ENCODE results near the gene TMEM116.
A peak's percentile ranks its signal among the peaks of the same experiment; 100 is the strongest.

TMEM116 gene

GRCh38 chr12:112008918-112009317 lies 4.0 kb downstream of the TMEM116 start:
- H3K4me2 ChIP-seq (ENCODE audit: low read length) = no peak overlapping the region

GRCh38 chr12:112007945-112008344 lies 5.0 kb downstream of the TMEM116 start:
- no peaks in the 10 kb centered on the region for H3K9me3 ChIP-seq (ENCODE audit: control insufficient read depth, insufficient read depth, low read length)
- peaks cover 22% of the 10 kb centered on the region for H3K36me3 ChIP-seq (ENCODE audit: control insufficient read depth, low read length)
- H3F3A ChIP-seq (ENCODE audit: control insufficient read depth, insufficient read depth) = peaks cover 21% of the 10 kb centered on the region
- peaks cover 44% of the 10 kb centered on the region for H3K4me1 ChIP-seq (ENCODE audit: control insufficient read depth, low read length)
- H4K20me1 ChIP-seq (ENCODE audit: control insufficient read depth, insufficient read depth, low read depth, low read length) = peaks cover 10% of the 10 kb centered on the region; the same call in 1 of the 2 replicates
- TF ChIP-seq EZH2phosphoT487 (IDR thresholded peaks at IDR 0.05; ENCODE audit: borderline replicate concordance, low read length) (no peak), CTCF (IDR thresholded peaks at IDR 0.05; ENCODE audit: low read depth, low read length, poor library complexity, severe bottlenecking) (no peak)
- H3K9me2 ChIP-seq (replicated peaks; ENCODE audit: control insufficient read depth, low read length) = no peaks in the 10 kb centered on the region
- H3K4me3 ChIP-seq (ENCODE audit: low read length) = peak overlapping the region; percentile 22
- H3K27me3 ChIP-seq (ENCODE audit: control insufficient read depth, low read length) = no peaks in the 10 kb centered on the region
- peaks cover 30% of the 10 kb centered on the region for H3K79me2 ChIP-seq (ENCODE audit: control insufficient read depth, low read length)
- no peak overlapping the region for H3K27ac ChIP-seq (ENCODE audit: low read depth, low read length)
- H3K4me2 ChIP-seq (ENCODE audit: low read length) = peak overlapping the region; percentile 47

More at GRCh38 chr12:112008918-112009317, 4.0 kb downstream of the TMEM116 start:
- peaks cover 10% of the 10 kb centered on the region; the same call in 1 of the 2 replicates for H4K20me1 ChIP-seq (ENCODE audit: control insufficient read depth, insufficient read depth, low read depth, low read length)
- H3K27me3 ChIP-seq (ENCODE audit: control insufficient read depth, low read length) = no peaks in the 10 kb centered on the region
- no peak overlapping the region for H3K4me3 ChIP-seq (ENCODE audit: low read length)
- no peak overlapping the region for H3K27ac ChIP-seq (ENCODE audit: low read depth, low read length)
- H3K9me3 ChIP-seq (ENCODE audit: control insufficient read depth, insufficient read depth, low read length) = no peaks in the 10 kb centered on the region
- H3K79me2 ChIP-seq (ENCODE audit: control insufficient read depth, low read length) = peaks cover 37% of the 10 kb centered on the region
- H3K36me3 ChIP-seq (ENCODE audit: control insufficient read depth, low read length) = peaks cover 28% of the 10 kb centered on the region
- H3K9me2 ChIP-seq (replicated peaks; ENCODE audit: control insufficient read depth, low read length) = no peaks in the 10 kb centered on the region
- H3K4me1 ChIP-seq (ENCODE audit: control insufficient read depth, low read length) = peaks cover 43% of the 10 kb centered on the region
- H3F3A ChIP-seq (ENCODE audit: control insufficient read depth, insufficient read depth) = peaks cover 21% of the 10 kb centered on the region
- TF ChIP-seq EZH2phosphoT487 (IDR thresholded peaks at IDR 0.05; ENCODE audit: borderline replicate concordance, low read length) (no peak), CTCF (IDR thresholded peaks at IDR 0.05; ENCODE audit: low read depth, low read length, poor library complexity, severe bottlenecking) (no peak)

GRCh38 chr12:112005419-112006395 lies 7.3 kb downstream of the TMEM116 start:
- H3K36me3 ChIP-seq (ENCODE audit: control insufficient read depth, low read length) = peaks cover 16% of the 10 kb centered on the region
- H3K27me3 ChIP-seq (ENCODE audit: control insufficient read depth, low read length) = no peaks in the 10 kb centered on the region
- peaks cover 6% of the 10 kb centered on the region; the same call in 1 of the 2 replicates for H4K20me1 ChIP-seq (ENCODE audit: control insufficient read depth, insufficient read depth, low read depth, low read length)
- H3K9me2 ChIP-seq (replicated peaks; ENCODE audit: control insufficient read depth, low read length) = no peaks in the 10 kb centered on the region
- H3K9me3 ChIP-seq (ENCODE audit: control insufficient read depth, insufficient read depth, low read length) = no peaks in the 10 kb centered on the region
- no peak overlapping the region for H3K4me3 ChIP-seq (ENCODE audit: low read length)
- peaks cover 8% of the 10 kb centered on the region for H3K79me2 ChIP-seq (ENCODE audit: control insufficient read depth, low read length)
- H3K27ac ChIP-seq (ENCODE audit: low read depth, low read length) = no peak overlapping the region
- TF ChIP-seq EZH2phosphoT487 (IDR thresholded peaks at IDR 0.05; ENCODE audit: borderline replicate concordance, low read length) (no peak), CTCF (IDR thresholded peaks at IDR 0.05; ENCODE audit: low read depth, low read length, poor library complexity, severe bottlenecking) (no peak)
- peaks cover 48% of the 10 kb centered on the region for H3K4me1 ChIP-seq (ENCODE audit: control insufficient read depth, low read length)
- peaks cover 24% of the 10 kb centered on the region for H3F3A ChIP-seq (ENCODE audit: control insufficient read depth, insufficient read depth)
- no peak overlapping the region for H3K4me2 ChIP-seq (ENCODE audit: low read length)

Data from DOHH2 (cell line).